Stimulated activated CD8-positive, alpha-beta memory T cell treated with anti-CD3 and anti-CD28 coated beads, Interleukin-4, amount 100 ng/mL, for 48 hours (primary cell): ENCODE results near the gene SNAPC4.

Source experiments
- DNase-seq: peaks from one replicate; pipeline ENCODE4 v3.0.0-alpha.2; 2020

The SNAPC4 gene

DNA sequence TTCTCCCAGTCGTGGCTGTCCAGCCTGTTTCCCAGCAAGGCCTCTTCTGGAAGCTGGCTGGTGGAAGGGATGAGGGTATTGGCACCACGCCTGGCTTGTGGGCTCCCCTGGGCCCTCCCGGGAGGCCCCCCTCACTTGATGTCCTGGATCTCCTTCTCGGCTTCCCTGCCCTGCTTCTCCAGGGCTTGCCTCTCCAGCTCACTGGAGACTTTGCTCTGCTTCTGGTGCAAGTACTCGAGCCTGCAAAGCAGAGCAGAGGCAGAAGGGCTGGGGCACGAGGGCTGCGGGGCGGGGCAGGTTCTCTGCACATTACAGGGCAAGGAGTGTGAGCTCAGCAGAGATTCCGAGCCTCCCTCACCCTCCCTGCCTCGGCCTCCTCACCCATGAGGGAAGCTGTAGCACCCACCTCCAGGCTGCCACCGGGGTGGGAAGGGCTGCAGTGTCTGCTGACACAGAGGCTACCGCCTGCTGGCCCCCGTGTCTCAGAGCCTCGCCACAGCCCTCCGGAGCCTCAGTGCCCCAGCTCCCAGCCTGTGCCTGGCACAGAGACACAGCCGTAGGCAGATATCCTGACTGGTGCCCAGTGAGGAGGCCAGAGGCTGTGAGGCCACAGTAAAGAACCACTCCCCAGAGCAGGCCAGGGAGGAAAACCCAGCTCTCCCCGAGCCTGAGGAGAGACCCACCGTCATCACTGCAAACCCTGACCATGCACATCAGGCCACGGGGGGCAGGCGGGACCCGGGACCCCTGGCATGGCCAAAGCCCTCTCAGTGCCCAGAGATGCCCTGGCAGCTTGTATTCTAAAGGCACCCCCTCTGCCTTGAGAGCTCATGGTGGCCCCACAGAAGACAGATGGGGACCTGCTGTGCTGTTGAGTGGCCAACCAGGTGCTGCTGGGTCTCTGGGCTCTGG, 7.2 kb downstream of the SNAPC4 start:
- DNase-seq = no peak

DNA sequence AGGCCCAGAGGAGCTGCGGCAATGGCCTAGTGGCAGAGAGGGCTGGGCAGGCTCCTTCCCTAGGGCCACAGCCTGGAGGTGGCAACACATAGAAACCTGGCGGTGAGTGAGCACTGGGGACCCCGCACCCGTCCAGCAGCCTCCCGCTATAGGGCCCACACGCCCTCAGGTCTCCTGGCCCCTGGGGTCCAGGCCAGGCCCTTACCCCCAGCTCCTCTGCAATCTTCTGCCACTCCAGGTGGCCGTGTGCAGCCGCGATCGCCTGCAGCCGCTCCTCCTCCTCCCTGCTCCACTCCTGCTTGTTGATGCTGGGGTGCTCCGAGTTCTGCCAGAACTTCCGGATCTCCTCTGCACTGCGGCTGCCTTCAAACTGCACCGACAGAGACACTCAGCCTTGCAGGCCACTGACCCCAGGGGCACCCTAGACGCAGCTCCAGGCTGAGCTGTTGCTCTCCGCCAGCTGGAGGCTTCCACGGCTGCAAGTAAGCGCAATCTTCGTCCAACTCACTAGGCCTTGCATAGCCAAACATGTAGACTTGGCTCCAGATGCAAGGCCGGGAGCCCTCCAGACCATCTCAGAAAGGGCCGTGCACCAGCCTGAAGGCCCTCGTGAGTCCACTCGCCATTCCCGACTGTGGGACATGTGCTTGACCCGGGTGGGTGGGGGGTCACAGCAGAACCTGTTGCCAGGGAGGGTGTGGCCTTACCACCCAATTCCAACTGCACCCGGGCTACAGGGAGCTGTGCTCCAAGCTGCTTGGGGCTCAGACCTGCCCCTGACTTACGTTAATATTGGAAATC, 8.0 kb downstream of the SNAPC4 start:
- DNase-seq = no peak

DNA sequence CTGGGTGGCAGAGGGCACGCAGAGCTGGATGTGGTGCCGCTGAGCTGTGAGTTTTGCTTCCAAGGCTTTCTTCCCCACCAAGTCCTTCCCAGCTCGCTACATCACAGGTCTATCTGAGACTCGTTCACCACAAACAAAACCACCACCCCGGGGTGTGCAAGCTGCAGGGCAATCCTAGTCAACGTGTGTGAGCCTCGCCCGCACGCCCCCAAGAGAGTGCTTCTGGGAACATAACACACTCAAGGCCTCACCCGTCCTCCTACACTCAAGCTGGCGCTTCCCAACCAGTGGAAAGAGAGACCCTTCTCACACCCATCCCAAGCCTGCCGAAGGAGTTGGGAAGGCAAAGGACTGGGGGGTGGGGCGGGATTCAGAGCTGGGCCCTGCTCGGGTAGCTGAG, 10.6 kb downstream of the SNAPC4 start:
- DNase-seq = no peak

DNA sequence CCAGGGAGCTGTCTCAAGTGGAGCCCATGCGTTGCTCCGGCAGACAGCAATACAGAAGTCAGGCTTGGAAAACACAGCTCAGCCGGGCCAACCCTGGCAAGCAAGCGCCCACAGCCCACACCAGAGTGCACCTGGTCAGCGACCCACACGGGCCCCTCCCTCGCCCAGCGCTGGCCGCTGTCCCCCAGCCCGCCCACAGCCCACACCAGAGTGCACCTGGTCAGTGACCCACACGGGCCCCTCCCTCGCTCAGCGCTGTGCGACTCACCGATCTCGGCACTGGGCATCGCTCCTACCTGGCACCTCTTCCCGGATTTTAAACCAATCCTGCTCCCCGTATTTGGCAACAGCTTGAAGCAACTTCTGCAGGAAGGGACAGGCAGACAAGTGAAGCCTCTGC, 12.8 kb downstream of the SNAPC4 start:
- no peak for DNase-seq

DNA sequence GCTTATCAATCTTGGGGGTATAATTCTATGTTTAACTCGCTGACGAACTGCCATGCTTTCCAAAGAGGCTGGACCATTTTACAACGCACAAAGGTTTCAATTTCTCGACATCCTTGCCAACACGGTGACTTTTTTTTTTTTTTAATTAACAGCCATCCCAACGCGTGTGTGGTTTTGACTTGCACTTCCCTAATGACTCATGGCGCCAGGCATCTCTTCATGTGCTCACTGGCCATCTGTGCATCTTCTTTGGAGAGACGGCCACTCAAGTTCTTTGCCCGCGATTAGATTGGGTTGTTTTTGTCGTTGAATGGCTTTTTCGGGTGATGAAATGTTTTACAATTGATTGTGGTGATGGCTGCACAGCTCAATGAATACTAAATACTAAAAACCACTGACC, 14.0 kb downstream of the SNAPC4 start:
- DNase-seq = no peak

- DNase-seq = no peak
Measured at GRCh38 chr9:136385015-136385414, 15.0 kb downstream of the SNAPC4 start.

- no peak for DNase-seq
Measured at GRCh38 chr9:136383436-136383835, 16.5 kb downstream of the SNAPC4 start.

DNA sequence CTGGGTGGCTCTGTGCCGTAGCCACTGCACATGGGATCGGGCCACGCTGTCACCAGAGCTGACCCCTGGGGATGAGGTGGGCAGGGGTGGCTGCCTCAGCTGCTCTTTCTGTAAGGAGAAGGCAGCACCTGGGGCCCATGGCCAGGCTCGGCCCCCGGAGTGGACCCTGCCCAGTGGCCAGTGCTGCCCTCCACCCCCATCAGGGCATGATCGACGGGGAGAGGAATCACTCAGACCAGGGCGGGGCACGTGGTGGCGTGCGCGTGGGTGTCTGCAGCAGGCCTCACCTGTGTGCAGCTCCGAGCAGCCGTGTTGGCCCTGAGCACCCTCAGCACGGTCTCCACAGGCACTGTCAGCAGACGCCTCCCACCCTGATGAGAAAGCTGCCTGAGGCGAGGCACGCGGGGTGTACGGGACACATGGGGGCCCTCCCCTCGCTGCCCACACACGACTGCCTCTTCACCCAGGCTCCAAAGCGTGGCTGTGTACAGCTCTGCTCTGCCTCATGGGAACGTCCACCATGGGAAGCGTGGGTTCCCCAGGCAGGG, 17.9 kb downstream of the SNAPC4 start:
- DNase-seq = no peak

DNA sequence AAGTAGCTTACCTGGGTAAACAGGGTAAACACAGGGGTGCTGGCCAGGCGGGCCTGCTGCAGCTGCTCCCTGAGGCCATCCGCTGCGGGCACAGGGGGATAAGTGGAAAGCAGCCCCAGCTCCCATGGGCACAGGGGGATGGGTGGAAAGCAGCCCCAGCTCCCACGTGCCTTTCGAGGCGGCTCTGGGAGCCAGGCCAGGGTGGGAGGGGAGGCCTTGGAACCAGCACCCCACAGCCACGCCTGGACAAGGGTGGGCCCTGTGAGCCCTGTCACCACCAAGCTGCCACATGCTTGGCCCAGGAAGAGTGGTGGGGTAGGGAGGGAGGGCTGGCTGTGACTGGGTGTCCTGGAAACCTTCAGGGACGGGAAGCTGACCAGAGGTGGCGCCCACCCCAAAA, 18.7 kb downstream of the SNAPC4 start:
- DNase-seq = no peak

- DNase-seq = no peak
Measured at GRCh38 chr9:136380381-136380780, 19.6 kb downstream of the SNAPC4 start.

- DNase-seq = no peak
Measured at GRCh38 chr9:136379891-136380290, 20.1 kb downstream of the SNAPC4 start.

DNA sequence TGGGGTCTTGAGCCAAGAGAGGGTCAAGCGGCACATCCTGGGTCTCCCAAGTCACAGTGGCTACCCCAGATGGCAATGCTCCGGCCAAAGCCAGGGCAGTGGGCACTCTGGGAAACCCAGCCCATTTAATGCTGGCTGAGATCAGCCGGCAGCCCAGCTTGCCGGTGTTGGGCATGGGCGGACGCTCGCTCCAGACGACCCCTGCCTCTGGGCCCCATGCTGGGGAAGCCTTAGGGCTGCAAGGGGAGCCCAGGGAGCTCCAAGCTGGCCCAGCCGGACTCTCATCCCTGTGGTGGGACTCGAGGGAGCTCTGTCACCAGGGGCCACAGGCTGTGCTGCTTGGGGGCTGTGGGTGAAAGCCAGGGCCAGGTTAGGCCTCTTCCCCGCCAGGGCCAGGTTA, 20.6 kb downstream of the SNAPC4 start:
- DNase-seq = no peak

GRCh38 chr9:136379003-136379287, 21.0 kb downstream of the SNAPC4 start:
- no peak for DNase-seq

- no peak for DNase-seq
Measured at GRCh38 chr9:136378170-136379002, 21.6 kb downstream of the SNAPC4 start.

DNA sequence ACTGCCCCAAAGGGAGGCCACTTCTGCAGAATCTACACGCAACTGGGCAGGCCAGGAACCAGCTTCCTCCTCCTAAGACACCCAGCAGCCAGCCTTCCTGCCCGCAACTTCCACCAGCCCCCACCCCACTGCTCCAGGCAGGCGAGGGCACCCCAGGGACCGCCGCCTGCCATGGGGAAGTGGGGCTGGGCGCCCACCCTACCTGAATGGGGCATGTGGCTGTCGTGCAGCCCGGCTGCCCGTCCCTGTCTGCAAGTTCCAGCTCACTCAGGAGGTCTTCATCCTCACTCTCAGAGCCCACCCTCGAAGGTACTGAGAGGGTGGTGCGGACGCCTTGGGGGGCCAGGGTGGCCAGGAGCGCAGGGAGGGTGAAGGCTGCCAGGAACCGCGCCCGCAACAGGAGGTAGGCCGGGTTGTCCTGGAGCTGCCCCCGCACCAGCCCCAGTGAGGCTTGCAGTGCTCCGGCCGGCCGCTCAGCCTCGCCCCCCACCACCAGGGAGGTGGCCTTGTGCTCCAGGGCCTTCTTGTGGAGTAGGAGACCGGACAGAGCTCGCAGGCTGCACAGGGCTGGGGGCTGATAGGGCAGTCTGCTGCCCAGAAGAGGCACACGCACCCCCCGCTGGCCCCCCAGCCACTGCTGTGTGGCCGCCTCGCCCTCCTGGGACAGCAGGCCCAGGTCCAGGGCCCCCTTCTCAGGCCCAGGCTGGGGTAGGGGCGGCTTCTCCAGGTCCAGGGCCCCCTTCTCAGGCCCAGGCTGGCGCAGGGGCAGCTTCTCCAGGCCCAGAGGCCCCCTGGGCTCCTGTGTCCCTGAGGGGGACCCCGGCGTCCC, 22.4 kb downstream of the SNAPC4 start:
- DNase-seq = no peak

DNA sequence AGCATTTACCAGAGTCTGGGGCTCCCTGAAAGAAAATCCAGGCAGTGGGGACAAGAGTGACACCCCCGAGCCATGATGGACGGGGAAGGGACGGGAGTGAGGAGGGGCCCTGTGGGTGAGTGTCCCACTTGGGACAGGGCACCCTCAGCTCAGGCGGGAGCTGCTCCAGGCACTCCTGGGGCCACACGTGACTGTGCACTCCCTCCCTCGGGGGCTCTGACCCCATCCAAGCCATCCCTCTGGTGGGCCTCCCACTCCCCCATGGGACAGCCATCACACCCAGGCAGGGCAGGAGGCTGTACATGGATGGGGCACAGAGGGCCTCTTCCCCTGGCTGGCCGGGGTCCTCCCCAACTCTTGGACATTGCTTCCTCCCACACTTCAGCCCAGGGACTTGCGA, 23.5 kb downstream of the SNAPC4 start:
- no peak for DNase-seq

DNA sequence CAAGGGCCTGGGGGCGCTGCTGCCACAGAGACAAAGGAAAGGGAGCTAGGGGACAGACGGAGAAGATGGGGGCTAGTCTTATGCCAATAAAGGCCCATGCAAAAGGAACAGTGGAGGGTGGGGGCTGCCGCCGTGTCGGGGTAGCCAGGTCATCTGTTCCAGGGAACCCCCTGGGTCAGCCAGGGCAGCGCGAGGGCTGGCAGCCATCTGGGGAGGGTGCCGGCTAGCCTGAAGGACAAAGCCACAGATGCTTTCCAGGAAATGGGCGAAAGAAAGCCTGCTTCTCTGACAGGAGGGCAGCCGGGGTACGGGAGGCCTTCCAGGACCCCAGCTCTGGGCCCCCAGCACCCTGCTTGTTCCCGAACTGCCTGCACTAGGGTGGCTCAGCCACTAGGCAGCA, 24.9 kb downstream of the SNAPC4 start:
- DNase-seq = no peak

- no peak for DNase-seq
Measured at GRCh38 chr9:136374183-136374575, 25.8 kb downstream of the SNAPC4 start.

DNA sequence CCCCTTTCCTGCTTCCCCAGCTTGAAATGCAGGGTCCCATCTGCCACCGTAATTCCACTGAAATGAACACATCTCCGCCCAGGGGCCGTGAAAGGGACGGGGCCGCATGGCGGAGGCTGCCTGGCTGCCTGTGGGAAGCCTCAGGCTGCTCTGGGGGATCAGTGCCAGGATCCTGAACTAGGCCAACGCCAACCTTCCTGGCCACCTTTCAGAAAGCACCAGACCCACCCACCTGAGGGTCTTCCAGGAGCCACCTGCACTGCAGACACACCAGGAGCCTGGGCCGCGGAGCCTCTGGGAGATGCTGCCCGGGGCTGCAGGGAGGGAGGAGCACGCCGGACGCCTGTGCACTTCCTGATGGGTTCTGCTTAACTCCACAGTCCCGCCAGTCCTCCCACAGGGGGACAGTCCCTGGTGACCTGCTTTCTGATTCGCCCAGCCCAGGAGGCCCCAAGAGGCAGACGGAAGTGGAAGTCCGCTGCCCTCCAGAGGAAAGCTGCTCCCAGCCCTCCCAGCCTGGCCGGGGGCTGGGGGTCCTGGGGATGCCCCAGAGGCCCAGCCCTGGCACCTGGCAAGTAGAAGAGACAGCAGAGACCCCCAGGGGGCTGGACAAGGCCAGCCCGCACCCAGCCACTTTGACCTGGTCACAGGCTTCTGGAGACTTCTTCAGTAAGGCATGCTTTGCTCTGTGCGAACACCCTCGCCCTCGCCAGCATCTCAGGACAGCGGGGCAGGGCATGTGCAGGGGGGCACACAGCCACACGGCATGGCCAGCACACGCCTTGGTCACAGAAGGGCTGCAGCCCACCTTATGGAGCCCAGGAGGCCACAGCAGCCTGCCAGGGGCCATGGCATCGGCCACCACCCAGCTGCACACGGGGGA, 26.4 kb downstream of the SNAPC4 start, which contains the start of gene CARD9:
TSS of gene CARD9 (minus strand) at position 370 of the 883 bp plus-strand sequence. CDS start 1,591 bp downstream, outside the sequence.
- peak; percentile 51 for DNase-seq

DNA sequence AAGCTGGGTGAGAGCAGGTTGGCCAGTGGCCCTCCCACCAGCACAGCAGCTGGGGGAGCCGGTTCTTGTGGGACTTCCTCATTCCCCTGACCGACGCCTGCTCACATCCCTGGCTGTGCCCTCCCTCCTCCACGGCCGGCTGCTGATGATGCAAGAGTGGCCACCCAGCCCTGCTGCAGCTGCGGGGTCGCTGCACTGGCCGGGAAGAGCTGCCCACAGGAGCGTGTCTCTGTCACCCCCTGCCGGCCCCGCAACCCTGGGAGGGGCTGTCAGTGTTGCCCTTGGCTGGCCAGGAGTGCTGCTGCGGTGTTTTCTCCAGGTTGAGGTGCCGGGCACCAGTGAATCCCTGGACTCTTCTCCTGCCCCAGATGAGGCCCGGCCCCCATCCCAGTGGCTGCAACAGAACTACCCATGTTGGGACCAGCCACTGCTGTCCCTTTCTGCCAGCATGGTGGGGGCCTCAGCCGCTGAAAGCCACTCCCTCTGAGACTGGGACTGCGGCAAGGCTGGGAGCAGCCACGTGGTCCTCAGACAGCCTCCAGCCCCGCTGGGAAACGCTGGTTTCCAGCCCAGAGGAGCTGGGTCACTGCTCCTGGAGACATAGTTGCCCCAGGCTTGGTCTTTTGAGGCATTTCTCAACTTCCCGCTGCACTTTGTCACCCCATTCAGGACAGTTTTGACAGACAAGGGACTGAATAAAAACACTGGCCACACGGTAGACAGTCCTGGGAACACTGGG, 27.2 kb downstream of the SNAPC4 start:
- peak; percentile 42 for DNase-seq
